ENCODE results near the gene DOCK2. TPM values are rescaled to one million over a fixed set of nuclear protein-coding genes. Genes with fewer than 3 reads are reported as not detected.

The DOCK2 gene
- total and polyA plus RNA-seq, 2 donors (not counting 1 experiment from before 2014, with no cell fraction given), result 112 to 330 TPM

DNA sequence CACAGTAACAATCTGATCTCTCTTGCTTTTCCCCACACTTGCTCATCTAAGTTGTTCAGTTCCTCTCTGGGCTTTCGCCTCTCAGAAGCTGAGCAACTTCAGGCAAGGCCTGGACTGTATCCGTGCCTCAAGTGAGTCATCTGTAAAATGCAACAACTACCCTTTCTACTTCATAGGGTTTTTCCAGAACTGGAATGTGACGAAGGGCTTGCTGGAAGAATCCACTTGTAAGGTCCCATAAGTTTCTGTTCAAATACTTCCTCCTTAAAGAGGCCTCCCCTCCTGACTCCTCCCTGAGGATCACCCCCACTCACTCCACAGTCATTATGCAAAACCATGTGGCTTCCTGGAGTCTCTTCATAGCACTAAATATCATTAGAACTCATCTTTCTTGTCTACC lies 360.7 kb downstream of the DOCK2 start:
- DNase-seq, result no peak
- Mint-ChIP-seq H3K27ac (no peak overlapping the region), H3K4me3 (no peak overlapping the region), H3K27me3 (no peaks in the 10 kb centered on the region), H3K9me3 (ENCODE audit: insufficient read depth) (no peaks in the 10 kb centered on the region), H3K4me1 (peaks cover 4% of the 10 kb centered on the region)
- Histone ChIP-seq H2AFZ (ENCODE audit: insufficient read depth, low read depth, low read length, poor library complexity, severe bottlenecking) (no peak overlapping the region), H3K27me3 (replicated peaks in 1 of 4; ENCODE audit: control extremely low read depth in 1 of 4, control insufficient read depth in 3 of 4, insufficient read depth in 4 of 4, low read length in 3 of 4) (no peaks in the 10 kb centered on the region), H3K4me1 (ENCODE audit: control insufficient read depth in 2 of 2, insufficient read depth in 2 of 2, low read length in 2 of 2) (no peaks in the 10 kb centered on the region), H3K4me3 (ENCODE audit: control extremely low read depth in 1 of 5, extremely low read depth in 1 of 5, insufficient read depth in 1 of 5, low read depth in 2 of 5, low read length in 4 of 5) (no peak overlapping the region), H3K79me2 (ENCODE audit: control insufficient read depth, insufficient read depth, low read length) (no peaks in the 10 kb centered on the region), H4K20me1 (ENCODE audit: control insufficient read depth, insufficient read depth, low read length, poor library complexity, severe bottlenecking) (no peaks in the 10 kb centered on the region), H3K9ac (ENCODE audit: low read length) (no peak overlapping the region), H3K27ac (ENCODE audit: low read length in 2 of 2) (no peak overlapping the region), H3K9me3 (ENCODE audit: control extremely low read depth in 1 of 3, control insufficient read depth in 2 of 3, insufficient read depth in 1 of 3, low read length in 2 of 3) (no peaks in the 10 kb centered on the region), H3K36me3 (replicated peaks in 1 of 2; ENCODE audit: control extremely low read depth in 1 of 2, control insufficient read depth in 1 of 2, extremely low read depth in 1 of 2, insufficient read depth in 2 of 2, low read length in 1 of 2) (peaks cover 20 to 86% of the 10 kb centered on the region in 2 experiments), H3K4me2 (replicated peaks; ENCODE audit: low read depth, low read length, poor library complexity, severe bottlenecking) (no peak overlapping the region)
- WGBS (ENCODE audit: insufficient coverage), result 93% methylated on average over 3 of the region's 3 CpGs
- CTCF ChIA-PET, result no interaction called here
- ATAC-seq (ENCODE audit: low read depth), result no peak
- intact Hi-C loops (cut with micrococcal nuclease), result no loop called here
- TF ChIP-seq EZH2 (IDR thresholded peaks at IDR 0.05; ENCODE audit: borderline replicate concordance, insufficient read depth, low read depth, low read length, poor library complexity, severe bottlenecking), result no peak
- TF ChIP-seq, protein P1, sequence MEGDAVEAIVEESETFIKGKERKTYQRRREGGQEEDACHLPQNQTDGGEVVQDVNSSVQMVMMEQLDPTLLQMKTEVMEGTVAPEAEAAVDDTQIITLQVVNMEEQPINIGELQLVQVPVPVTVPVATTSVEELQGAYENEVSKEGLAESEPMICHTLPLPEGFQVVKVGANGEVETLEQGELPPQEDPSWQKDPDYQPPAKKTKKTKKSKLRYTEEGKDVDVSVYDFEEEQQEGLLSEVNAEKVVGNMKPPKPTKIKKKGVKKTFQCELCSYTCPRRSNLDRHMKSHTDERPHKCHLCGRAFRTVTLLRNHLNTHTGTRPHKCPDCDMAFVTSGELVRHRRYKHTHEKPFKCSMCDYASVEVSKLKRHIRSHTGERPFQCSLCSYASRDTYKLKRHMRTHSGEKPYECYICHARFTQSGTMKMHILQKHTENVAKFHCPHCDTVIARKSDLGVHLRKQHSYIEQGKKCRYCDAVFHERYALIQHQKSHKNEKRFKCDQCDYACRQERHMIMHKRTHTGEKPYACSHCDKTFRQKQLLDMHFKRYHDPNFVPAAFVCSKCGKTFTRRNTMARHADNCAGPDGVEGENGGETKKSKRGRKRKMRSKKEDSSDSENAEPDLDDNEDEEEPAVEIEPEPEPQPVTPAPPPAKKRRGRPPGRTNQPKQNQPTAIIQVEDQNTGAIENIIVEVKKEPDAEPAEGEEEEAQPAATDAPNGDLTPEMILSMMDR (IDR thresholded peaks at IDR 0.05), result no peak
- POLR2A ChIA-PET, result no interaction called here

DNA sequence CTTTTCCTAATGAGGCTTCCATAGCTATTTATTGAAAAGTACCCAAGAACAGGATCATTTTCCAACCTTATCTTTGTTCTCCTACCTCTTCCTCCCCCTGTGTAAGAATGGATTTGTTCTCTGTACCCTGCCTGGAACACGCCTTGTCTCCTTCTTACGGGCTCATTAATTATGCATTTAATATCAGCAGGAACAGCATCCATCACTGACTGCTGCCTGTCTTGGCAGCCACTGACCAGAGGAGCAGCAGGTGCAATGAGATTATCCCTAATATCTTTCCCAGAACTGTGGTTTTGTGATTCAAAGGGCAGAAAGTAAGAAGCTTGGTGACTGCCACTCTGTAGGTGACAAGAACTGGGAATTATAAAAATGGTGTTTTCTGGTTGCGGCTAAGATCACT lies 362.5 kb downstream of the DOCK2 start:
- no peak overlapping the region for H3K4me3 ChIP-seq (ENCODE audit: control extremely low read depth in 1 of 5, extremely low read depth in 1 of 5, insufficient read depth in 1 of 5, low read depth in 2 of 5, low read length in 4 of 5)

More for the DNA sequence above, 362.5 kb downstream of the DOCK2 start:
- ChIA-PET POLR2A (no interaction called here), CTCF (no interaction called here)
- peaks cover 2% of the 10 kb centered on the region for H3K9me3 Mint-ChIP-seq (ENCODE audit: insufficient read depth)
- no peak overlapping the region for H3K27ac ChIP-seq (ENCODE audit: low read length in 2 of 2)
- no peaks in the 10 kb centered on the region for H3K79me2 ChIP-seq (ENCODE audit: control insufficient read depth, insufficient read depth, low read length)
- peaks cover 3 to 6% (median 3%) of the 10 kb centered on the region in 3 donors for H3K9me3 ChIP-seq (ENCODE audit: control extremely low read depth in 1 of 3, control insufficient read depth in 2 of 3, insufficient read depth in 1 of 3, low read length in 2 of 3)
- no peak overlapping the region for H2AFZ ChIP-seq (ENCODE audit: insufficient read depth, low read depth, low read length, poor library complexity, severe bottlenecking)
- peaks cover 4% of the 10 kb centered on the region for H3K4me1 Mint-ChIP-seq
- H3K9ac ChIP-seq (ENCODE audit: low read length), result no peak overlapping the region
- H4K20me1 ChIP-seq (ENCODE audit: control insufficient read depth, insufficient read depth, low read length, poor library complexity, severe bottlenecking), result no peaks in the 10 kb centered on the region
- WGBS (ENCODE audit: insufficient coverage), result 100% methylated on average over 3 of the region's 3 CpGs
- no peak overlapping the region for H3K4me3 Mint-ChIP-seq
- intact Hi-C loops (cut with micrococcal nuclease), result no loop called here
- H3K27me3 ChIP-seq (replicated peaks in 1 of 4; ENCODE audit: control extremely low read depth in 1 of 4, control insufficient read depth in 3 of 4, insufficient read depth in 4 of 4, low read length in 3 of 4), result no peaks in the 10 kb centered on the region
- H3K36me3 ChIP-seq (replicated peaks in 1 of 2; ENCODE audit: control extremely low read depth in 1 of 2, control insufficient read depth in 1 of 2, extremely low read depth in 1 of 2, insufficient read depth in 2 of 2, low read length in 1 of 2), result peaks cover 28 to 82% of the 10 kb centered on the region in 2 experiments
- H3K27me3 Mint-ChIP-seq, result no peaks in the 10 kb centered on the region
- no peak for TF ChIP-seq EZH2 (IDR thresholded peaks at IDR 0.05; ENCODE audit: borderline replicate concordance, insufficient read depth, low read depth, low read length, poor library complexity, severe bottlenecking)
- TF ChIP-seq, protein P1 (IDR thresholded peaks at IDR 0.05), result no peak
- H3K4me2 ChIP-seq (replicated peaks; ENCODE audit: low read depth, low read length, poor library complexity, severe bottlenecking), result no peak overlapping the region
- H3K27ac Mint-ChIP-seq, result no peak overlapping the region
- ATAC-seq (ENCODE audit: low read depth), result no peak
- H3K4me1 ChIP-seq (ENCODE audit: control insufficient read depth in 2 of 2, insufficient read depth in 2 of 2, low read length in 2 of 2), result no peaks in the 10 kb centered on the region
- DNase-seq, result no peak
